GM12878 (cell line): Measurements from ENCODE around the gene DCN. TPM values are rescaled to one million over a fixed set of nuclear protein-coding genes. Genes with fewer than 3 reads are reported as not detected.

Experiments
- ATAC-seq: fragments of 200-7000 bp; cut with Tn5 transposase; 3 replicates; pipeline ENCODE4 v1.9.1; 2020; ENCODE audit warnings: mild to moderate bottlenecking, moderate library complexity
- BruUV-seq: library from RNA; stranded (reverse); fragments of 400-500 nt; replicated peaks from 2 replicates; lab custom pipeline; 2021; lab: Mats Ljungman, UMichigan
- CTCF ChIA-PET: fragments of 300-600 bp; sonication (Branson Sonifier 250); formaldehyde crosslinking; extraction: SDS; loops from one replicate; lab custom pipeline; 2021; ENCODE audit warnings: inconsistent platforms; lab: Yijun Ruan, JAX
- POLR2A ChIA-PET: fragments of 350-600 bp; formaldehyde crosslinking; extraction: SDS; loops from one replicate; lab custom pipeline; 2021; ENCODE audit warnings: inconsistent platforms; lab: Charles Lee
- RAD21 ChIA-PET: fragments of 300-600 bp; sonication (Branson Sonifier 250); formaldehyde crosslinking; loops from one replicate; lab custom pipeline; 2023; ENCODE audit warnings: antibody characterized with exemption; ENCODE audit not compliant: unreplicated experiment; lab: Charles Lee
- SMC1A ChIA-PET: fragments of 300-600 bp; sonication (Branson Sonifier 250); formaldehyde crosslinking; loops from one replicate; lab custom pipeline; 2023; ENCODE audit not compliant: unreplicated experiment, uncharacterized antibody; lab: Charles Lee
- DNase-seq: peaks from one replicate; pipeline ENCODE4 v3.0.0-alpha.2; 2011; ENCODE audit warnings: low read depth, low spot score
- FAIRE-seq: peaks from 3 replicates; lab custom pipeline; 2011; peaks lifted over from hg19 to GRCh38; lab: Jason Lieb, UNC
- H2AFZ ChIP-seq: 2 replicates; pipeline ENCODE4 v1.6.0; 2011; ENCODE audit warnings: low read depth, low read length, control low read depth; ENCODE audit not compliant: control insufficient read depth
- H3K27ac ChIP-seq: 2 replicates; pipeline ENCODE4 v1.5.1; 2011; ENCODE audit warnings: control low read depth; ENCODE audit not compliant: control insufficient read depth, insufficient read depth
- H3K27me3 ChIP-seq, 2 experiments: replicated peaks in 1 of 2; 2 replicates each; pipeline versions ENCODE4 v1.6.0 to v1.6.1; 2011; ENCODE audit warnings: low read length in 1 of 2; ENCODE audit not compliant: control insufficient read depth in 2 of 2, insufficient read depth in 2 of 2
- H3K36me3 ChIP-seq, 2 experiments: 2 replicates each; pipeline ENCODE4 v1.5.1; 2011; ENCODE audit warnings: low read length in 1 of 2; ENCODE audit not compliant: control insufficient read depth in 2 of 2, insufficient read depth in 2 of 2
- H3K4me1 ChIP-seq: 2 replicates; pipeline ENCODE4 v1.6.1; 2011; ENCODE audit warnings: mild to moderate bottlenecking, low read length, moderate library complexity, mixed read lengths; ENCODE audit not compliant: control insufficient read depth, insufficient read depth
- H3K4me2 ChIP-seq: 2 replicates; pipeline ENCODE4 v1.6.0; 2011; ENCODE audit warnings: control low read depth; ENCODE audit not compliant: control insufficient read depth, insufficient read depth
- H3K4me3 ChIP-seq: fragments of 200-600 bp; sonication (generic); 2 replicates; pipeline ENCODE4 v1.5.1; 2016
- H3K79me2 ChIP-seq: 2 replicates; pipeline ENCODE4 v1.6.0; 2011; ENCODE audit warnings: low read length; ENCODE audit not compliant: control insufficient read depth, insufficient read depth
- H3K9ac ChIP-seq: 2 replicates; pipeline ENCODE4 v1.8.0; 2011; ENCODE audit warnings: low read length, control low read depth, mixed read lengths; ENCODE audit not compliant: control insufficient read depth, insufficient read depth
- H3K9me3 ChIP-seq: replicated peaks from 3 replicates; pipeline ENCODE4 v1.5.1; 2011; ENCODE audit warnings: mild to moderate bottlenecking, low read length; ENCODE audit not compliant: control insufficient read depth, insufficient read depth
- H4K20me1 ChIP-seq: 2 replicates; pipeline ENCODE4 v1.6.0; 2011; ENCODE audit not compliant: control insufficient read depth, insufficient read depth
- EP300 ChIP-seq, 2 experiments: fragments of 150-350 bp in 1 of 2; IDR thresholded peaks; 2 replicates each; pipeline ENCODE4 v1.6.1; 2011 to 2012; ENCODE audit warnings: low read depth in 2 of 2, low read length in 2 of 2, borderline replicate concordance in 1 of 2, improper control_type of control experiment in 1 of 2, inconsistent platforms in 1 of 2; ENCODE audit not compliant: control insufficient read depth in 1 of 2
- HDAC6 ChIP-seq: fragments of 200-600 bp; sonication (generic); IDR thresholded peaks from one replicate; pipeline ENCODE4 v1.8.0; 2017; ENCODE audit warnings: antibody characterized with exemption; ENCODE audit not compliant: unreplicated experiment
- LARP7 ChIP-seq: fragments of 450-650 bp; IDR thresholded peaks from 2 replicates; pipeline ENCODE4 v1.6.1; 2017; ENCODE audit warnings: mild to moderate bottlenecking
- NR2F1 ChIP-seq: fragments of 450-650 bp; conservative IDR thresholded peaks from 2 replicates; pipeline ENCODE4 v1.6.1; 2017; ENCODE audit warnings: mild to moderate bottlenecking
- RELA ChIP-seq: fragments of 450-650 bp; IDR thresholded peaks from 2 replicates; pipeline ENCODE4 v1.8.0; 2014; ENCODE audit warnings: borderline replicate concordance; ENCODE audit not compliant: partially characterized antibody
- SP1 ChIP-seq: IDR thresholded peaks from one replicate; pipeline ENCODE4 v1.6.1; 2011; ENCODE audit warnings: low read depth, low read length
- SREBF2 ChIP-seq: IDR thresholded peaks from 2 replicates; pipeline ENCODE4 v1.6.1; 2012; ENCODE audit warnings: mild to moderate bottlenecking, low read length
- STAT3 ChIP-seq: IDR thresholded peaks from 2 replicates; pipeline ENCODE4 v1.6.1; 2011; ENCODE audit warnings: low read depth, low read length, improper control_type of control experiment
- TARDBP ChIP-seq: IDR thresholded peaks from 2 replicates; pipeline ENCODE4 v1.6.1; 2016; ENCODE audit warnings: borderline replicate concordance
- ZNF217 ChIP-seq: fragments of 450-650 bp; IDR thresholded peaks from 2 replicates; pipeline ENCODE4 v1.6.1; 2017; ENCODE audit warnings: antibody characterized with exemption, mild to moderate bottlenecking
- ZNF24 ChIP-seq: fragments of 450-650 bp; IDR thresholded peaks from 2 replicates; pipeline ENCODE4 v1.6.1; 2017; ENCODE audit warnings: antibody characterized with exemption, mild to moderate bottlenecking
- ZSCAN29 ChIP-seq: fragments of 450-650 bp; IDR thresholded peaks from 2 replicates; pipeline ENCODE4 v1.6.1; 2017; ENCODE audit warnings: mild to moderate bottlenecking, moderate library complexity
- WGBS: methylation state at CpG from one replicate; pipeline ENCODE4 v1.1.6; 2016; ENCODE audit warnings: low lambda C conversion rate; ENCODE audit not compliant: insufficient replicate concordance, insufficient coverage; ENCODE audit errors: missing lambda C conversion rate; 5-methylcytosine and 5-hydroxymethylcytosine counted together
- in situ Hi-C: fragments of 300-500 bp; cut with MboI; formaldehyde crosslinking; loops from 9 replicates; pipeline ENCODE4 v1.14.3; 2018; ENCODE audit warnings: mixed read lengths
- intact Hi-C: fragments of 100-400 bp; cut with micrococcal nuclease; formaldehyde crosslinking; loops from one replicate; pipeline ENCODE4 v1.14.2; 2022; ENCODE audit not compliant: unreplicated experiment
- polyA plus RNA-seq, 11 experiments: library from polyadenylated mRNA; depleted of rRNA in 4 of 11; unstranded in 6 of 11; stranded (reverse) in 5 of 11; fragments of >200 nt; fragmentation: Nextera tagmentation in 4 of 11; fragmentation: Illumina TruSeq in 1 of 11; extraction: Ambion mirVana in 4 of 11; extraction: Trizol in 1 of 11; gene quantifications; 1 replicate in 1 of 11; 2 replicates in 10 of 11; pipeline versions ENCODE4 v1.2.1 to v1.2.3, GENCODE V29; 2011 to 2016; ENCODE audit warnings: inconsistent platforms in 2 of 11, missing spikeins in 2 of 11, low read depth in 1 of 11
- total RNA-seq, 4 experiments: library from RNA; depleted of rRNA in 3 of 4; stranded (reverse); fragments of >200 nt in 3 of 4; fragmentation: Illumina TruSeq in 1 of 4; extraction: Trizol in 1 of 4; gene quantifications; 2 replicates each; pipeline versions ENCODE4 v1.2.1 to v1.2.3, GENCODE V29; 2013 to 2021
- TF ChIP-seq, protein P1 (sequence below): IDR thresholded peaks from 2 replicates; pipeline ENCODE4 v1.6.1; 2012; ENCODE audit warnings: low read length, inconsistent platforms
- TF ChIP-seq, protein P2 (sequence below): fragments of 450-650 bp; IDR thresholded peaks from 2 replicates; pipeline ENCODE4 v1.6.1; 2017; ENCODE audit warnings: mild to moderate bottlenecking
- TF ChIP-seq, protein P3 (sequence below): fragments of 450-650 bp; IDR thresholded peaks from 2 replicates; pipeline ENCODE4 v1.6.1; 2017; ENCODE audit warnings: borderline replicate concordance
- TF ChIP-seq, protein P4 (sequence below): fragments of 150-350 bp; IDR thresholded peaks from 2 replicates; pipeline ENCODE4 v1.6.1; 2014; ENCODE audit warnings: mild to moderate bottlenecking, low read depth, low read length

Gene DCN
- total and polyA plus RNA-seq, 10 of the 15 experiments (the other 5 are each of a cell fraction or from before 2014, with no cell fraction given): 0.07 to 2.1 (median 0.75) TPM; not detected in 6

DNA sequence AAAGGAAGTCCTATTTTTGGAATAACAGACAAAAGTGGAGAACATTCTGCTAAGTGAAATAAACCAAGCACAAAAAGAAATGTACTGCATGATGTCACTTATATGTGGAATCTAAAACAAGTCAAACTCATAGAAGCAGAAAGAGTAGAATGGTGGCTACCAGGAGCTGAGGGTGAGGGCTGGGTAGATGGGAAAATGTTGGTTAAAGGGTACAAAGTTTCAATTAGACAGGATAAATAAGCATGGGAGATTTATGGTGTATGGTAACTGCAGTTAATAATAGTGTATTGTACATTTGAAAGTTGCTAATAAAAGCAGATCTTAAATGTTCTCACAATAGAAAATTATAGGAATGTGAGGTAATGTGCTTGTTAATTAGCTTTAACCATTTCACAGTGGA, 84.2 kb downstream of the DCN start (continued):
- TF ChIP-seq, protein P1, sequence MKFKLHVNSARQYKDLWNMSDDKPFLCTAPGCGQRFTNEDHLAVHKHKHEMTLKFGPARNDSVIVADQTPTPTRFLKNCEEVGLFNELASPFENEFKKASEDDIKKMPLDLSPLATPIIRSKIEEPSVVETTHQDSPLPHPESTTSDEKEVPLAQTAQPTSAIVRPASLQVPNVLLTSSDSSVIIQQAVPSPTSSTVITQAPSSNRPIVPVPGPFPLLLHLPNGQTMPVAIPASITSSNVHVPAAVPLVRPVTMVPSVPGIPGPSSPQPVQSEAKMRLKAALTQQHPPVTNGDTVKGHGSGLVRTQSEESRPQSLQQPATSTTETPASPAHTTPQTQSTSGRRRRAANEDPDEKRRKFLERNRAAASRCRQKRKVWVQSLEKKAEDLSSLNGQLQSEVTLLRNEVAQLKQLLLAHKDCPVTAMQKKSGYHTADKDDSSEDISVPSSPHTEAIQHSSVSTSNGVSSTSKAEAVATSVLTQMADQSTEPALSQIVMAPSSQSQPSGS: no peak
- TF ChIP-seq NR2F1: no peak
- TF ChIP-seq, protein P2, sequence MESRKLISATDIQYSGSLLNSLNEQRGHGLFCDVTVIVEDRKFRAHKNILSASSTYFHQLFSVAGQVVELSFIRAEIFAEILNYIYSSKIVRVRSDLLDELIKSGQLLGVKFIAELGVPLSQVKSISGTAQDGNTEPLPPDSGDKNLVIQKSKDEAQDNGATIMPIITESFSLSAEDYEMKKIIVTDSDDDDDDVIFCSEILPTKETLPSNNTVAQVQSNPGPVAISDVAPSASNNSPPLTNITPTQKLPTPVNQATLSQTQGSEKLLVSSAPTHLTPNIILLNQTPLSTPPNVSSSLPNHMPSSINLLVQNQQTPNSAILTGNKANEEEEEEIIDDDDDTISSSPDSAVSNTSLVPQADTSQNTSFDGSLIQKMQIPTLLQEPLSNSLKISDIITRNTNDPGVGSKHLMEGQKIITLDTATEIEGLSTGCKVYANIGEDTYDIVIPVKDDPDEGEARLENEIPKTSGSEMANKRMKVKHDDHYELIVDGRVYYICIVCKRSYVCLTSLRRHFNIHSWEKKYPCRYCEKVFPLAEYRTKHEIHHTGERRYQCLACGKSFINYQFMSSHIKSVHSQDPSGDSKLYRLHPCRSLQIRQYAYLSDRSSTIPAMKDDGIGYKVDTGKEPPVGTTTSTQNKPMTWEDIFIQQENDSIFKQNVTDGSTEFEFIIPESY: no peak
- TF ChIP-seq, all 136 proteins: peak for 0

DNA sequence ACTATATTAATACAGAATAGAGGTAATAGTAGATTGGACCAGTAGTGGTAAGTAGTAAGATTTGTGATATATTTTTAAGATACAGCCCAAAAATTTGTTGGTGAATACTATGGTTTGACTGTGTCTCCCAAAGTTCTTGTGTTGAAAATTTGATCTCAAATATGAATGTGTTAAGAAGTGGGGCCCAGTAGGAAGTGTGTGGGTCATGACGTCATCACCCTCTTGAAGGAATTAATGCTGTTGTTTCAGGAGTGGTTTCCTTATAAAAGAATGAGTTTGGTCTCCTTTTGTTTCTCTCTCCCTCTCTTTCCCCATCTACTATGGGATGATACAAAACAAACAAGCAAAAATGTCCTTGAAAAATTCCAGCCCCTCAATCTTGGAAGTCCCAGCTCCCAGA, 87.7 kb downstream of the DCN start:
- in situ Hi-C loops: no loop called here
- no TSS peak for BruUV-seq

More for the DNA sequence above, 87.7 kb downstream of the DCN start:
- POLR2A ChIA-PET: no interaction called here
- CTCF ChIA-PET: interaction anchor here (1.1 kb wide), 1 partner anchor 14 kb away, joined by 4 read pairs; no protein-coding TSS in a partner anchor
- RAD21 ChIA-PET: no interaction called here
- no peaks in the 10 kb centered on the region for H3K79me2 ChIP-seq
- no peak overlapping the region for H2AFZ ChIP-seq
- 23% methylated on average over 1 of the region's 1 CpG for WGBS
- no peaks in the 10 kb centered on the region for H3K36me3 ChIP-seq
- DNase-seq: no peak
- ATAC-seq: no peak
- intact Hi-C loops: no loop called here
- SMC1A ChIA-PET: no interaction called here
- no peak overlapping the region for H3K27ac ChIP-seq
- H3K9me3 ChIP-seq: no peaks in the 10 kb centered on the region
- H3K4me1 ChIP-seq: no peaks in the 10 kb centered on the region
- no peaks in the 10 kb centered on the region for H4K20me1 ChIP-seq
- no peaks in the 10 kb centered on the region for H3K27me3 ChIP-seq
- no peak overlapping the region for H3K4me2 ChIP-seq
- TF ChIP-seq EP300 (IDR thresholded peaks at IDR 0.05; ENCODE audit: borderline replicate concordance in 1 of 2, control insufficient read depth in 1 of 2, low read depth in 2 of 2, low read length in 2 of 2) (no peak), TARDBP (no peak), ZNF217 (no peak), LARP7 (no peak), RELA (no peak), SP1 (no peak), ZNF24 (no peak), ZSCAN29 (no peak), STAT3 (no peak), SREBF2 (no peak), HDAC6 (no peak)
- TF ChIP-seq, protein P3, sequence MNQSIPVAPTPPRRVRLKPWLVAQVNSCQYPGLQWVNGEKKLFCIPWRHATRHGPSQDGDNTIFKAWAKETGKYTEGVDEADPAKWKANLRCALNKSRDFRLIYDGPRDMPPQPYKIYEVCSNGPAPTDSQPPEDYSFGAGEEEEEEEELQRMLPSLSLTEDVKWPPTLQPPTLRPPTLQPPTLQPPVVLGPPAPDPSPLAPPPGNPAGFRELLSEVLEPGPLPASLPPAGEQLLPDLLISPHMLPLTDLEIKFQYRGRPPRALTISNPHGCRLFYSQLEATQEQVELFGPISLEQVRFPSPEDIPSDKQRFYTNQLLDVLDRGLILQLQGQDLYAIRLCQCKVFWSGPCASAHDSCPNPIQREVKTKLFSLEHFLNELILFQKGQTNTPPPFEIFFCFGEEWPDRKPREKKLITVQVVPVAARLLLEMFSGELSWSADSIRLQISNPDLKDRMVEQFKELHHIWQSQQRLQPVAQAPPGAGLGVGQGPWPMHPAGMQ: no peak
- TF ChIP-seq, protein P4, sequence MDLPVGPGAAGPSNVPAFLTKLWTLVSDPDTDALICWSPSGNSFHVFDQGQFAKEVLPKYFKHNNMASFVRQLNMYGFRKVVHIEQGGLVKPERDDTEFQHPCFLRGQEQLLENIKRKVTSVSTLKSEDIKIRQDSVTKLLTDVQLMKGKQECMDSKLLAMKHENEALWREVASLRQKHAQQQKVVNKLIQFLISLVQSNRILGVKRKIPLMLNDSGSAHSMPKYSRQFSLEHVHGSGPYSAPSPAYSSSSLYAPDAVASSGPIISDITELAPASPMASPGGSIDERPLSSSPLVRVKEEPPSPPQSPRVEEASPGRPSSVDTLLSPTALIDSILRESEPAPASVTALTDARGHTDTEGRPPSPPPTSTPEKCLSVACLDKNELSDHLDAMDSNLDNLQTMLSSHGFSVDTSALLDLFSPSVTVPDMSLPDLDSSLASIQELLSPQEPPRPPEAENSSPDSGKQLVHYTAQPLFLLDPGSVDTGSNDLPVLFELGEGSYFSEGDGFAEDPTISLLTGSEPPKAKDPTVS: no peak
- H3K4me3 ChIP-seq: no peak overlapping the region
- H3K9ac ChIP-seq: no peak overlapping the region
- FAIRE-seq: no peak
